RWPE1 (cell line): ENCODE measurements around the gene CASS4.

Source experiments
- CTCF ChIA-PET: fragments of 350-600 bp; sonication (Branson Sonifier 250); formaldehyde crosslinking; extraction: SDS; loops from one replicate; lab custom pipeline; 2021; lab: Yijun Ruan, JAX
- POLR2A ChIA-PET: fragments of 400-600 bp; formaldehyde crosslinking; extraction: SDS; loops from one replicate; lab custom pipeline; 2020; ENCODE audit warnings: antibody characterized with exemption; ENCODE audit not compliant: low non-redundant PET; lab: Yijun Ruan, JAX
- DNase-seq: peaks from one replicate; pipeline ENCODE4 v3.0.0; 2012; ENCODE audit warnings: low spot score
- H3K27ac ChIP-seq: fragments of 450-650 bp; 2 replicates; pipeline ENCODE4 v1.5.1; 2017
- TF ChIP-seq, protein P1 (sequence below): fragments of 450-650 bp; conservative IDR thresholded peaks from 2 replicates; pipeline ENCODE4 v1.5.1; 2017; ENCODE audit warnings: low read depth, mild to moderate bottlenecking

Gene CASS4

DNA sequence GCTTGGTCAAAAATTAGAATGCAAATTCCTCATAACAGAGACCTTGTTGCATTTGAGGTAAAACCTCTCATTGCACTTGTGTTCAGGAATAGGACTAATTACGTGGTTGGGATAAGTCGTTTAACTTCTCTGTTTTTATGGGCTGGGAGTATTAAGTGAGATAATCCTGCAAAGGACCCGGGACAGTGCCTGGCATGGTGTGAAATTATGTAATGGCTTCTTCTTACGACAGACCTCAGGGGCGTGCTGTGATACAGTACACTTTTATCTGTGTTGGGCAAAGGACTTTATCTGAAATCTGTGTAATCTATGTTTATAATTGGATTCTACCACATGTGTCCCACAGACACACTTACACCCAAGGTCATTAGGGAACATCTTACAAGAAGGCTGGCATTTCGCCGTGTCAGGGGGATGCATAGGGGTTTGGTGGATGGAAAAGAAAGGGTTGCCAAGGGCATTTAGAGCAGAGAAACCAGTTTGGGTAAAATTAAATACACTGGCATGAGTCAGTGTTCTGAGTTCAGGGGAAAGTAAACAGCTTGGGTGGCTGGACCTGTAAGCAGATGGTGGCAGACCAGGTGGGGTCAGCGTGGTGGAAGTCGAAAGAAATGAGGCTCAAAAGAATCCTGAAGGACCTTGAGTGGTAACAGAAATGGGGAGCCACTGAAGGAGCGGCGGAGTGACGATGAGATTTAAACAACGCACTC lies 39.2 kb downstream of the CASS4 start:
- TF ChIP-seq, protein P1, sequence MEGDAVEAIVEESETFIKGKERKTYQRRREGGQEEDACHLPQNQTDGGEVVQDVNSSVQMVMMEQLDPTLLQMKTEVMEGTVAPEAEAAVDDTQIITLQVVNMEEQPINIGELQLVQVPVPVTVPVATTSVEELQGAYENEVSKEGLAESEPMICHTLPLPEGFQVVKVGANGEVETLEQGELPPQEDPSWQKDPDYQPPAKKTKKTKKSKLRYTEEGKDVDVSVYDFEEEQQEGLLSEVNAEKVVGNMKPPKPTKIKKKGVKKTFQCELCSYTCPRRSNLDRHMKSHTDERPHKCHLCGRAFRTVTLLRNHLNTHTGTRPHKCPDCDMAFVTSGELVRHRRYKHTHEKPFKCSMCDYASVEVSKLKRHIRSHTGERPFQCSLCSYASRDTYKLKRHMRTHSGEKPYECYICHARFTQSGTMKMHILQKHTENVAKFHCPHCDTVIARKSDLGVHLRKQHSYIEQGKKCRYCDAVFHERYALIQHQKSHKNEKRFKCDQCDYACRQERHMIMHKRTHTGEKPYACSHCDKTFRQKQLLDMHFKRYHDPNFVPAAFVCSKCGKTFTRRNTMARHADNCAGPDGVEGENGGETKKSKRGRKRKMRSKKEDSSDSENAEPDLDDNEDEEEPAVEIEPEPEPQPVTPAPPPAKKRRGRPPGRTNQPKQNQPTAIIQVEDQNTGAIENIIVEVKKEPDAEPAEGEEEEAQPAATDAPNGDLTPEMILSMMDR, result no peak
- no peak overlapping the region for H3K27ac ChIP-seq
- ChIA-PET CTCF (no interaction called here), POLR2A (no interaction called here)
- no peak for DNase-seq

DNA sequence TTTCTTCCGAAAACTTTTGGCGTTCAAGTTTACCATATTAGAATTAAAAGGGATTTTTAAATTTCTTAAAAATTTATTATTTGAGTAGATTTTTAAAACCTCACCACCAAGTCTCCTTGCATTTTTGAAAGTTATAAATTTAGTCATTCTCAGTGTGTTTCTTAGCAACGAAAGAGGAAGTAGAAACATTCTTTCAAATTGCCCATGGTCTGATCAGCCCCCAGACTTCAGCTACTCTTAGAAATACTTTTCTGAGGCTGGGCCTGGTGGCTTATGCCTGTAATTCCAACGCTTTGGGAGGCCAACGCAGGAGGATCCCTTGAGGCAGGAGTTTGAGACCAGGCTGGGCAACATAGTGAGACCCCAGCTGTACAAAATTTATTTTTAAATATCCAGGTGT lies 41.3 kb downstream of the CASS4 start:
- H3K27ac ChIP-seq, result no peak overlapping the region
- TF ChIP-seq, protein P1, result no peak
- ChIA-PET CTCF (interaction anchor here (0.9 kb wide), 1 partner anchor 31 kb away, joined by 4 read pairs; no protein-coding TSS in a partner anchor), POLR2A (no interaction called here)
- no peak for DNase-seq

GRCh38 chr20:56454754-56455153 lies 42.7 kb downstream of the CASS4 start:
- no peak for DNase-seq
- ChIA-PET CTCF (interaction anchor here (0.6 kb wide), 2 partner anchors 12 to 101 kb away, joined by 3 read pairs; no protein-coding TSS in a partner anchor), POLR2A (no interaction called here)
- no peak overlapping the region for H3K27ac ChIP-seq
- TF ChIP-seq, protein P1, result no peak

DNA sequence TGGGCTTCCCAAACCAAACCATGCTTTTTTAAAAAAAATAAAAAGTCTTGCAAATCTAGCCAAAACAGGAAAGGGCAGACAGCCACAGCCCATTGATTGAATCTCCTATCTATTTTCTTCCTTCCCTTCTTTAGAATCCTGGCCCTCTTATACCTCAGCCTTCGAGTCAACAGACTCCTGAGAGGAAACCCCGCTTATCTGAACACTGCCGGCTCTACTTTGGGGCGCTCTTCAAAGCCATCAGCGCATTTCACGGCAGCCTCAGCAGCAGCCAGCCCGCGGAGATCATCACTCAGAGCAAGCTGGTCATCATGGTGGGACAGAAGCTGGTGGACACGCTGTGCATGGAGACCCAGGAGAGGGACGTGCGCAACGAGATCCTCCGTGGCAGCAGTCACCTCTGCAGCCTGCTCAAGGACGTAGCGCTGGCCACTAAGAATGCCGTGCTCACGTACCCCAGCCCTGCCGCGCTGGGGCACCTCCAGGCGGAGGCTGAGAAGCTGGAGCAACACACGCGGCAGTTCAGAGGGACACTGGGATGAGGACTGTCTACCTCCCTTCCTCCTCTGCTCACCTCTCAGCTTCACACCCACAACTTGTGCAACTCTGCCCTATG lies 46.3 kb downstream of the CASS4 start:
- POLR2A ChIA-PET, result no interaction called here
- H3K27ac ChIP-seq, result no peak overlapping the region
- TF ChIP-seq, protein P1, result no peak
- CTCF ChIA-PET, result interaction anchor here (0.6 kb wide), 1 partner anchor 207 kb away, joined by 4 read pairs; no protein-coding TSS in a partner anchor
- DNase-seq, result no peak

DNA sequence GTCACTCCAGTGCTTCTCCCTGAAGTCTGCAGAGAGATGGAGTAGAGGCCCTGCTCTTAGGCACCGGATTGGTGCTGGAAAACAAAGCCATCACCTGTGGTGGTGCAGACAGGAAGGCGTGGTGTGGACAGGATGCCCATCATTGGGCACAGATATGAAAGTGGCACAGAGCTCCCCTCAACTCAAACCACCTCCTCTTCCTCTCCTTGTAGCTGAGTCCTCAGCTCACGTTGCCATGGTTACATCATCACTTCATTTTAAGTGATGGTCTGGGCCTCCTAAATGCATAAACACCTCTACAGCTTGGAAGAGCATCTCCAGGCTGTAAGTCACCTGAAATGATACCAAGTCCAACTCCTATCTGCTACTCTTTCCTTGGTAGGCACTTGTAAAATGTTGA lies 48.4 kb downstream of the CASS4 start:
- POLR2A ChIA-PET, result no interaction called here
- no peak for DNase-seq
- H3K27ac ChIP-seq, result no peak overlapping the region
- CTCF ChIA-PET, result interaction anchor here (0.5 kb wide), 1 partner anchor 297 kb away, joined by 5 read pairs; no protein-coding TSS in a partner anchor
- TF ChIP-seq, protein P1, result no peak

DNA sequence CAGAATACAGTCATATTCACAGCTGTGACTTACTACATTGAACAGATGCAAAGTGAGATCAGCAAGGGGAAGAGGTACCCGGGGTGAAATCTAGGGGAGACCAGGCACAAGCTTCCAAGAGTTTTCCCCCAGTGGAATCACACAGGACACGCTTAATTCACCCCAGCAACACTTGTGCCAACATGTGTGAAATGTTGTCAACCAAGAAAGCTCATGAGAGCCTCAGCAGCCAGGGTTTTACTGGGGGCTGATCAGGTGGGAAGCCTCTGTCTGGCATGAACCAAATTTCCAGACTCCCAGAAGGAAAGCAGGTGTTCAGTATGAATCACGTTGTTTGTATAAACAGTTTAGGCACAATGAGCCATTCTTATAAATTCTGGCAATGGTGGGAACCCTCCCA lies 49.5 kb downstream of the CASS4 start:
- no peak for DNase-seq
- POLR2A ChIA-PET, result no interaction called here
- H3K27ac ChIP-seq, result no peak overlapping the region
- CTCF ChIA-PET, result no interaction called here
- TF ChIP-seq, protein P1, result no peak
